Astrocyte (in vitro differentiated cells and primary cell): ENCODE data around the gene KDM6B. TPM values are rescaled to one million over a fixed set of nuclear protein-coding genes. Genes with fewer than 3 reads are reported as not detected.
A peak's percentile ranks its signal among the peaks of the same experiment; 100 is the strongest.

ENCODE experiments used
- DNase-seq: peaks from one replicate; pipeline ENCODE4 v3.0.0-alpha.2; 2010; ENCODE audit warnings: low read depth
- FAIRE-seq: peaks from 2 replicates; lab custom pipeline; 2011; peaks lifted over from hg19 to GRCh38; lab: Jason Lieb, UNC
- H2AFZ ChIP-seq: 2 replicates; pipeline ENCODE4 v1.6.0; 2012; ENCODE audit warnings: low read depth, low read length, inconsistent platforms
- H3K27ac ChIP-seq: 2 replicates; pipeline ENCODE4 v1.5.1; 2011; ENCODE audit warnings: low read depth, low read length, inconsistent platforms
- H3K27me3 ChIP-seq: 2 replicates; pipeline ENCODE4 v1.6.0; 2011; ENCODE audit warnings: low read length, inconsistent platforms; ENCODE audit not compliant: insufficient read depth
- H3K36me3 ChIP-seq: 2 replicates; pipeline ENCODE4 v1.5.1; 2011; ENCODE audit warnings: low read length, inconsistent platforms; ENCODE audit not compliant: insufficient read depth
- H3K4me1 ChIP-seq: 2 replicates; pipeline ENCODE4 v1.5.1; 2011; ENCODE audit warnings: low read length, inconsistent platforms; ENCODE audit not compliant: insufficient read depth
- H3K4me2 ChIP-seq: 2 replicates; pipeline ENCODE4 v1.6.0; 2012; ENCODE audit warnings: low read length, inconsistent platforms
- H3K4me3 ChIP-seq: 2 replicates; pipeline ENCODE4 v1.5.1; 2011; ENCODE audit warnings: low read depth, mild to moderate bottlenecking, low read length, inconsistent platforms; ENCODE audit not compliant: insufficient read depth
- H3K79me2 ChIP-seq: 2 replicates; pipeline ENCODE4 v1.6.0; 2012; ENCODE audit warnings: mild to moderate bottlenecking, low read length, inconsistent platforms; ENCODE audit not compliant: insufficient read depth
- H3K9ac ChIP-seq: 2 replicates; pipeline ENCODE4 v1.6.0; 2012; ENCODE audit warnings: mild to moderate bottlenecking, low read length, inconsistent platforms
- H3K9me3 ChIP-seq: 2 replicates; pipeline ENCODE4 v1.5.1; 2012; ENCODE audit warnings: low read depth, mild to moderate bottlenecking, low read length, inconsistent platforms; ENCODE audit not compliant: insufficient read depth
- H4K20me1 ChIP-seq: 2 replicates; pipeline ENCODE4 v1.6.0; 2012; ENCODE audit warnings: low read length, inconsistent platforms; ENCODE audit not compliant: insufficient read depth
- H3K27ac Mint-ChIP-seq: one replicate; pipeline ENCODE4 v1.8.0; 2021; ENCODE audit warnings: mild to moderate bottlenecking, mixed read lengths; ENCODE audit not compliant: unreplicated experiment
- H3K27me3 Mint-ChIP-seq: one replicate; pipeline ENCODE4 v1.8.0; 2021; ENCODE audit warnings: low read depth, mixed read lengths; ENCODE audit not compliant: unreplicated experiment
- H3K36me3 Mint-ChIP-seq: one replicate; pipeline ENCODE4 v1.8.0; 2021; ENCODE audit warnings: low read depth, mixed read lengths; ENCODE audit not compliant: unreplicated experiment
- H3K4me1 Mint-ChIP-seq: one replicate; pipeline ENCODE4 v1.8.0; 2021; ENCODE audit warnings: low read depth, mixed read lengths; ENCODE audit not compliant: unreplicated experiment
- H3K4me3 Mint-ChIP-seq: one replicate; pipeline ENCODE4 v1.8.0; 2021; ENCODE audit warnings: mild to moderate bottlenecking, moderate library complexity, mixed read lengths; ENCODE audit not compliant: unreplicated experiment
- H3K9me3 Mint-ChIP-seq: one replicate; pipeline ENCODE4 v1.8.0; 2021; ENCODE audit warnings: mild to moderate bottlenecking, mixed read lengths; ENCODE audit not compliant: unreplicated experiment
- EZH2 ChIP-seq: IDR thresholded peaks from 2 replicates; pipeline ENCODE4 v1.6.1; 2012; ENCODE audit warnings: mild to moderate bottlenecking, low read length, inconsistent platforms; ENCODE audit not compliant: insufficient read depth
- total RNA-seq: library from RNA; stranded (reverse); gene quantifications from 2 replicates; pipeline ENCODE4 v1.2.1, GENCODE V29; 2021
- TF ChIP-seq, protein P1 (sequence below): IDR thresholded peaks from 2 replicates; pipeline ENCODE4 v1.5.1; 2011; ENCODE audit warnings: low read depth, mild to moderate bottlenecking, inconsistent platforms, low read length, moderate library complexity; ENCODE audit not compliant: insufficient read depth

The KDM6B gene
- total RNA-seq, 1 donor from 2014 or later, result 50.4 TPM

DNA sequence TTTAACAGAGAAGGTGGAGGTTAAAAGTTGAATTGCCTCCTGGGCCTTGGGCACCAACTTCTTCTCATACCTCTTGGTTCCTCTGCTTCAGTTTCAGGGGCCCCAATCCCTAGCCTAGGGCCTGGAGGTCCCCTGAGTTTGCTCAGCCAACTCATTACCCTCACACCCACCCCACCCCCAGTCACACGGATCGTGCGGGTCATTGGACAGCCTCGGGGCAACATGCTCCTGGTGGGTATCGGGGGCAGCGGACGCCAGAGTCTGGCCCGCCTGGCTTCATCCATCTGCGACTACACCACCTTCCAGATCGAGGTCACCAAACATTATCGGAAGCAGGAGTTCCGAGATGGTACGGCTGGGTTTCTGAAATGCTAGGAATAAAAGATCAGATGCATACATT is 36.0 kb upstream of the KDM6B start:
- no peaks in the 10 kb centered on the region for H3K4me1 Mint-ChIP-seq
- peaks cover 7% of the 10 kb centered on the region for H3K9me3 Mint-ChIP-seq
- Histone ChIP-seq H3K4me2 (no peak overlapping the region), H2AFZ (no peak overlapping the region), H3K27me3 (no peaks in the 10 kb centered on the region), H3K9me3 (no peaks in the 10 kb centered on the region), H3K36me3 (no peaks in the 10 kb centered on the region), H3K4me3 (no peak overlapping the region), H3K79me2 (no peaks in the 10 kb centered on the region), H3K9ac (no peak overlapping the region), H3K4me1 (no peaks in the 10 kb centered on the region), H3K27ac (no peak overlapping the region), H4K20me1 (no peaks in the 10 kb centered on the region)
- H3K27ac Mint-ChIP-seq, result no peak overlapping the region
- FAIRE-seq (no peak), DNase-seq (no peak)
- no peaks in the 10 kb centered on the region for H3K36me3 Mint-ChIP-seq
- peaks cover 30% of the 10 kb centered on the region for H3K27me3 Mint-ChIP-seq
- H3K4me3 Mint-ChIP-seq, result no peak overlapping the region
- TF ChIP-seq EZH2, result no peak
- TF ChIP-seq, protein P1, sequence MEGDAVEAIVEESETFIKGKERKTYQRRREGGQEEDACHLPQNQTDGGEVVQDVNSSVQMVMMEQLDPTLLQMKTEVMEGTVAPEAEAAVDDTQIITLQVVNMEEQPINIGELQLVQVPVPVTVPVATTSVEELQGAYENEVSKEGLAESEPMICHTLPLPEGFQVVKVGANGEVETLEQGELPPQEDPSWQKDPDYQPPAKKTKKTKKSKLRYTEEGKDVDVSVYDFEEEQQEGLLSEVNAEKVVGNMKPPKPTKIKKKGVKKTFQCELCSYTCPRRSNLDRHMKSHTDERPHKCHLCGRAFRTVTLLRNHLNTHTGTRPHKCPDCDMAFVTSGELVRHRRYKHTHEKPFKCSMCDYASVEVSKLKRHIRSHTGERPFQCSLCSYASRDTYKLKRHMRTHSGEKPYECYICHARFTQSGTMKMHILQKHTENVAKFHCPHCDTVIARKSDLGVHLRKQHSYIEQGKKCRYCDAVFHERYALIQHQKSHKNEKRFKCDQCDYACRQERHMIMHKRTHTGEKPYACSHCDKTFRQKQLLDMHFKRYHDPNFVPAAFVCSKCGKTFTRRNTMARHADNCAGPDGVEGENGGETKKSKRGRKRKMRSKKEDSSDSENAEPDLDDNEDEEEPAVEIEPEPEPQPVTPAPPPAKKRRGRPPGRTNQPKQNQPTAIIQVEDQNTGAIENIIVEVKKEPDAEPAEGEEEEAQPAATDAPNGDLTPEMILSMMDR, result no peak

DNA sequence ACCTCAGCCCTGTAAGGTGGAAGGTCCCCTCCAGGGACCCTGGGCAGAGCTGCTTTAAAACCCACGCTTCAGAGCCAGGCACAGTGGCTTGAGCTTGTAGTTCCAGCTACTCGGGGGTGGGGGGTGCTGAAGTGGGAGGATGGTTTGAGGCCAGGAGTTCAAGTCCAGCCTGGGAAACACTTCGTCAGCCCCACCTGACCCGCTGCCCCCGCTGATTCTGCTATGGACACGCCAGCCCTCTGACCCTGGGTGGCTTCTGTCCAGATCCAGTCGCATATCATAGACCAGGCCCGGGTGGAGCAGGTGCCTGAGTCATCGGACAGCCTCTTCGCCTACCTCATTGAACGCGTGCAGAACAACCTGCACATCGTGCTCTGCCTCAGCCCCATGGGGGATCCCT is 35.2 kb upstream of the KDM6B start:
- no peak overlapping the region for H3K27ac ChIP-seq
- H3K36me3 Mint-ChIP-seq, result no peaks in the 10 kb centered on the region
- H3K79me2 ChIP-seq, result no peaks in the 10 kb centered on the region
- H3K4me3 Mint-ChIP-seq, result no peak overlapping the region
- no peaks in the 10 kb centered on the region for H3K4me1 Mint-ChIP-seq
- H4K20me1 ChIP-seq, result no peaks in the 10 kb centered on the region
- no peaks in the 10 kb centered on the region for H3K4me1 ChIP-seq
- DNase-seq (no peak), FAIRE-seq (no peak)
- H3K9me3 Mint-ChIP-seq, result peaks cover 7% of the 10 kb centered on the region
- H3K9ac ChIP-seq, result no peak overlapping the region
- TF ChIP-seq EZH2, result no peak
- TF ChIP-seq, protein P1, result no peak
- H3K36me3 ChIP-seq, result no peaks in the 10 kb centered on the region
- H3K9me3 ChIP-seq, result no peaks in the 10 kb centered on the region
- no peak overlapping the region for H3K4me2 ChIP-seq
- no peaks in the 10 kb centered on the region for H3K27me3 ChIP-seq
- no peak overlapping the region for H3K27ac Mint-ChIP-seq
- no peak overlapping the region for H2AFZ ChIP-seq
- H3K27me3 Mint-ChIP-seq, result peaks cover 29% of the 10 kb centered on the region
- H3K4me3 ChIP-seq, result no peak overlapping the region

DNA sequence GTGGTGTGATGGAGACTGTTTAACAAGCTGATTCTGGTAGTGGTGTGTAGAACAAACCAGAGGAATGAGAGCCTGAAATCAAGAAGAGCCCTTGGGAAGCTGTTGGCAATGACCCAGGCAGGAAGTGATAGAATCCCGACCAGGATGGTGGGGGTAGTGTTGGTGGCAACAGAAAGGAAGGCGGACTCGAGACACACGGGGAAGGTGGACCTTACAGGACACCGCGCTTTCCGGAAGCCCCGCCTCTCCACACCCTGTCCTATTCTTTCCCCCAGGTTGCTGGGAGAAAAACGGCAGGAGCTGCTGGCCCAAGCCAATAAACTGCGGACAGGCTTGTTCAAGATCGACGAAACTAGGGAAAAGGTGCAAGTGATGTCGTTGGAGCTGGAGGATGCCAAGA is 30.0 kb upstream of the KDM6B start:
- H3K36me3 Mint-ChIP-seq, result no peaks in the 10 kb centered on the region
- no peak overlapping the region for H2AFZ ChIP-seq
- H4K20me1 ChIP-seq, result no peaks in the 10 kb centered on the region
- no peaks in the 10 kb centered on the region for H3K36me3 ChIP-seq
- H3K4me1 Mint-ChIP-seq, result no peaks in the 10 kb centered on the region
- no peaks in the 10 kb centered on the region for H3K9me3 ChIP-seq
- DNase-seq (no peak), FAIRE-seq (no peak)
- no peaks in the 10 kb centered on the region for H3K27me3 ChIP-seq
- no peak overlapping the region for H3K4me3 Mint-ChIP-seq
- peak overlapping the region; percentile 71 for H3K27ac Mint-ChIP-seq
- H3K9ac ChIP-seq, result no peak overlapping the region
- no peak overlapping the region for H3K4me2 ChIP-seq
- peaks cover 6% of the 10 kb centered on the region for H3K9me3 Mint-ChIP-seq
- TF ChIP-seq EZH2, result no peak
- TF ChIP-seq, protein P1, result no peak
- no peak overlapping the region for H3K27ac ChIP-seq
- no peaks in the 10 kb centered on the region for H3K79me2 ChIP-seq
- peaks cover 30% of the 10 kb centered on the region for H3K27me3 Mint-ChIP-seq
- no peak overlapping the region for H3K4me3 ChIP-seq
- no peaks in the 10 kb centered on the region for H3K4me1 ChIP-seq
